CD4-positive, alpha-beta T cell treated with Interleukin-2 at 100 ng/mL for 4 hours (primary cell): ENCODE measurements around the gene FGF12.

Experiments used
- DNase-seq: peaks from one replicate; pipeline ENCODE4 v3.0.0-alpha.2; 2020; ENCODE audit warnings: low spot score

The FGF12 gene

GRCh38 chr3:192188218-192188835 is 539.0 kb downstream of the FGF12 start:
- DNase-seq = peak; percentile 19

GRCh38 chr3:192187485-192188051 is 539.8 kb downstream of the FGF12 start:
- no peak for DNase-seq

- no peak for DNase-seq
Observed at GRCh38 chr3:192186498-192186897, 540.8 kb downstream of the FGF12 start.

- DNase-seq = no peak
Observed at GRCh38 chr3:192186045-192186444, 541.3 kb downstream of the FGF12 start.

- DNase-seq = no peak
Observed at GRCh38 chr3:192183109-192183508, 544.2 kb downstream of the FGF12 start.

GRCh38 chr3:192181151-192181550 is 546.2 kb downstream of the FGF12 start:
- no peak for DNase-seq

- no peak for DNase-seq
Observed at GRCh38 chr3:192177383-192177782, 550.0 kb downstream of the FGF12 start.

- DNase-seq = no peak
Observed at GRCh38 chr3:192174283-192174682, 553.1 kb downstream of the FGF12 start.

- no peak for DNase-seq
Observed at GRCh38 chr3:192171213-192171612, 556.1 kb downstream of the FGF12 start.

- DNase-seq = no peak
Observed at GRCh38 chr3:192170659-192171058, 556.7 kb downstream of the FGF12 start.

- DNase-seq = no peak
Observed at GRCh38 chr3:192170031-192170430, 557.3 kb downstream of the FGF12 start.

GRCh38 chr3:192169332-192169915 is 557.9 kb downstream of the FGF12 start:
- no peak for DNase-seq

- no peak for DNase-seq
Observed at GRCh38 chr3:192168202-192168601, 559.1 kb downstream of the FGF12 start.

GRCh38 chr3:192165552-192165951 is 561.8 kb downstream of the FGF12 start:
- DNase-seq = no peak

- no peak for DNase-seq
Observed at GRCh38 chr3:192161661-192162060, 565.7 kb downstream of the FGF12 start.

- no peak for DNase-seq
Observed at GRCh38 chr3:192156382-192156781, 571.0 kb downstream of the FGF12 start.

- DNase-seq = no peak
Observed at GRCh38 chr3:192155194-192155593, 572.1 kb downstream of the FGF12 start.

- no peak for DNase-seq
Observed at GRCh38 chr3:192133271-192133670, 594.1 kb downstream of the FGF12 start.

GRCh38 chr3:192130534-192131132 is 596.7 kb downstream of the FGF12 start:
- DNase-seq = no peak

GRCh38 chr3:192129586-192129985 is 597.8 kb downstream of the FGF12 start:
- DNase-seq = no peak

GRCh38 chr3:192128922-192129321 is 598.4 kb downstream of the FGF12 start:
- DNase-seq = no peak

GRCh38 chr3:192128060-192128459 is 599.3 kb downstream of the FGF12 start:
- DNase-seq = no peak

- DNase-seq = no peak
Observed at GRCh38 chr3:192122832-192123594, 604.3 kb downstream of the FGF12 start.
